Left ventricle myocardium inferior (tissue), 1 donor: ENCODE results near the gene DSC2. TPM values are rescaled to one million over a fixed set of nuclear protein-coding genes. Genes with fewer than 3 reads are reported as not detected.

ENCODE experiments used
- DNase-seq: peaks from one replicate; pipeline ENCODE4 v3.0.0-alpha.2; 2020
- H3K27ac ChIP-seq: fragments of 200-600 bp; replicated peaks from 2 replicates; pipeline ENCODE4 v1.8.0; 2021
- H3K27me3 ChIP-seq: fragments of 200-600 bp; 2 replicates; pipeline ENCODE4 v1.8.0; 2021; ENCODE audit warnings: low read depth
- H3K36me3 ChIP-seq: fragments of 200-600 bp; 2 replicates; pipeline ENCODE4 v1.8.0; 2021
- H3K4me1 ChIP-seq: fragments of 200-600 bp; 2 replicates; pipeline ENCODE4 v1.8.0; 2021
- H3K4me3 ChIP-seq: fragments of 200-600 bp; 2 replicates; pipeline ENCODE4 v1.8.0; 2021; ENCODE audit warnings: mild to moderate bottlenecking, moderate library complexity
- H3K9me3 ChIP-seq: fragments of 200-600 bp; replicated peaks from 2 replicates; pipeline ENCODE4 v1.8.0; 2021
- CTCF ChIP-seq: fragments of 200-600 bp; IDR thresholded peaks from 2 replicates; pipeline ENCODE4 v1.8.0; 2021; ENCODE audit warnings: antibody characterized with exemption, mild to moderate bottlenecking, borderline replicate concordance
- intact Hi-C: fragments of 100-400 bp; cut with micrococcal nuclease; formaldehyde crosslinking; loops from one replicate; pipeline ENCODE4 v1.11.0; 2022
- total RNA-seq: library from RNA; stranded (reverse); fragmentation: NEBNext Ultra II Directional; extraction: Animal tissue kit (Norgen Biotek cat#: 25700); gene quantifications from one replicate; pipeline ENCODE4 v1.2.1, GENCODE V29; 2021
- donor health status: DM: no; HTN: yes; CAD: no; lungs with severe emphysema.

DSC2 gene
- total RNA-seq, 1 donor from 2014 or later, result 24.5 TPM

- H3K27me3 ChIP-seq, result no peaks in the 10 kb centered on the region
- H3K9me3 ChIP-seq, result no peaks in the 10 kb centered on the region
- peaks cover 17% of the 10 kb centered on the region for H3K36me3 ChIP-seq
- no peak for TF ChIP-seq CTCF
- intact Hi-C loops, result no loop called here
- no peaks in the 10 kb centered on the region for H3K4me1 ChIP-seq
- H3K4me3 ChIP-seq, result no peak overlapping the region
- DNase-seq, result no peak
- no peak overlapping the region for H3K27ac ChIP-seq
These were observed 37.0 kb downstream of the DSC2 start for GRCh38 chr18:31065036-31065773.

- no peaks in the 10 kb centered on the region for H3K27me3 ChIP-seq
- no peak for DNase-seq
- H3K9me3 ChIP-seq, result no peaks in the 10 kb centered on the region
- H3K36me3 ChIP-seq, result peaks cover 12% of the 10 kb centered on the region
- no peak overlapping the region for H3K27ac ChIP-seq
- no peak for TF ChIP-seq CTCF
- intact Hi-C loops, result no loop called here
- H3K4me3 ChIP-seq, result no peak overlapping the region
- H3K4me1 ChIP-seq, result no peaks in the 10 kb centered on the region
These were observed 38.1 kb downstream of the DSC2 start for GRCh38 chr18:31064130-31064529.

GRCh38 chr18:31061945-31062344, 40.3 kb downstream of the DSC2 start:
- DNase-seq, result no peak
- intact Hi-C loops, result no loop called here
- Histone ChIP-seq H3K27me3 (peaks cover 7% of the 10 kb centered on the region), H3K9me3 (no peaks in the 10 kb centered on the region), H3K27ac (no peak overlapping the region), H3K36me3 (no peaks in the 10 kb centered on the region), H3K4me1 (no peaks in the 10 kb centered on the region), H3K4me3 (no peak overlapping the region)
- TF ChIP-seq CTCF, result no peak

GRCh38 chr18:31058897-31059296, 43.3 kb downstream of the DSC2 start:
- Histone ChIP-seq H3K4me3 (no peak overlapping the region), H3K9me3 (no peaks in the 10 kb centered on the region), H3K4me1 (no peaks in the 10 kb centered on the region), H3K27me3 (peaks cover 26% of the 10 kb centered on the region), H3K36me3 (no peaks in the 10 kb centered on the region), H3K27ac (no peak overlapping the region)
- TF ChIP-seq CTCF, result no peak
- intact Hi-C loops, result no loop called here
- no peak for DNase-seq

GRCh38 chr18:31057917-31058316, 44.3 kb downstream of the DSC2 start:
- Histone ChIP-seq H3K27me3 (peaks cover 26% of the 10 kb centered on the region), H3K9me3 (peaks cover 4% of the 10 kb centered on the region), H3K27ac (no peak overlapping the region), H3K36me3 (no peaks in the 10 kb centered on the region), H3K4me1 (no peaks in the 10 kb centered on the region), H3K4me3 (no peak overlapping the region)
- no peak for DNase-seq
- no peak for TF ChIP-seq CTCF
- intact Hi-C loops, result no loop called here
